Fibroblast of lung (primary cell): ENCODE results near the gene NIPAL1. TPM values are rescaled to one million over a fixed set of nuclear protein-coding genes. Genes with fewer than 3 reads are reported as not detected.
A peak's percentile ranks its signal among the peaks of the same experiment; 100 is the strongest.

Experiments used
- DNase-seq, 2 donors: peaks; one replicate each; pipeline versions ENCODE4 v3.0.0 to v3.0.0-alpha.2; 2010; ENCODE audit warnings: low read depth in 2 of 2
- H2AFZ ChIP-seq: 2 replicates; pipeline ENCODE4 v1.5.1; 2012; ENCODE audit warnings: low read length, control low read depth, inconsistent platforms
- H3K27ac ChIP-seq: 2 replicates; pipeline ENCODE4 v1.5.1; 2011; ENCODE audit warnings: low read length, control low read depth; ENCODE audit not compliant: insufficient read depth
- H3K27me3 ChIP-seq: 2 replicates; pipeline ENCODE4 v1.5.1; 2011; ENCODE audit warnings: mild to moderate bottlenecking, low read length; ENCODE audit not compliant: control insufficient read depth, insufficient read depth
- H3K36me3 ChIP-seq: 2 replicates; pipeline ENCODE4 v1.5.1; 2011; ENCODE audit warnings: low read length; ENCODE audit not compliant: control insufficient read depth, insufficient read depth
- H3K4me1 ChIP-seq: 2 replicates; pipeline ENCODE4 v1.5.1; 2011; ENCODE audit warnings: low read length; ENCODE audit not compliant: control insufficient read depth, insufficient read depth; ENCODE audit errors: extremely low read depth
- H3K4me2 ChIP-seq: 2 replicates; pipeline ENCODE4 v1.5.1; 2011; ENCODE audit warnings: low read length, control low read depth; ENCODE audit not compliant: insufficient read depth; ENCODE audit errors: extremely low read depth
- H3K4me3 ChIP-seq, 4 experiments: fragments of 200-600 bp in 1 of 4; sonication (generic) in 1 of 4; replicated peaks in 1 of 4; 2 replicates each; pipeline ENCODE4 v1.5.1; 2011 to 2016; ENCODE audit warnings: low read length in 4 of 4, low read depth in 3 of 4, mild to moderate bottlenecking in 3 of 4, control low read depth in 2 of 4, inconsistent platforms in 1 of 4, mixed read lengths in 1 of 4; ENCODE audit not compliant: insufficient read depth in 1 of 4; ENCODE audit errors: control extremely low read depth in 1 of 4
- H3K79me2 ChIP-seq: 2 replicates; pipeline ENCODE4 v1.5.1; 2012; ENCODE audit warnings: mild to moderate bottlenecking, low read length, inconsistent platforms; ENCODE audit not compliant: control insufficient read depth, insufficient read depth
- H3K9ac ChIP-seq: 2 replicates; pipeline ENCODE4 v1.5.1; 2011; ENCODE audit warnings: mild to moderate bottlenecking, low read length, control low read depth; ENCODE audit not compliant: insufficient read depth
- H3K9me3 ChIP-seq: 2 replicates; pipeline ENCODE4 v1.5.1; 2012; ENCODE audit warnings: low read depth, low read length; ENCODE audit not compliant: control insufficient read depth, insufficient read depth
- H4K20me1 ChIP-seq: 2 replicates; pipeline ENCODE4 v1.5.1; 2011; ENCODE audit warnings: low read length; ENCODE audit not compliant: control insufficient read depth, insufficient read depth; ENCODE audit errors: extremely low read depth
- EZH2 ChIP-seq: IDR thresholded peaks from 2 replicates; pipeline ENCODE4 v1.5.1; 2012; ENCODE audit warnings: low read length, control low read depth, mild to moderate bottlenecking; ENCODE audit errors: missing control alignments
- polyA plus RNA-seq, 2 donors: library from polyadenylated mRNA; depleted of rRNA in 1 of 2; stranded (reverse) in 1 of 2; unstranded in 1 of 2; fragments of >200 nt; gene quantifications; 2 replicates each; pipeline ENCODE4 v1.2.1, GENCODE V29; 2011 to 2012; ENCODE audit warnings: missing spikeins in 1 of 2
- total RNA-seq: library from RNA; depleted of rRNA; stranded (reverse); fragments of >200 nt; gene quantifications from 2 replicates; pipeline ENCODE4 v1.2.1, GENCODE V29; 2014
- TF ChIP-seq, protein P1 (sequence below), 2 donors: IDR thresholded peaks in 1 of 2; conservative IDR thresholded peaks in 1 of 2; 1 replicate in 1 of 2; 2 replicates in 1 of 2; pipeline ENCODE4 v1.5.1; 2011 to 2012; ENCODE audit warnings: low read length in 2 of 2, control low read depth in 1 of 2, inconsistent platforms in 1 of 2, low read depth in 1 of 2, mild to moderate bottlenecking in 1 of 2

Gene NIPAL1
- total and polyA plus RNA-seq, 2 donors (not counting 1 experiment from before 2014, with no cell fraction given) = under 0.01 to 0.45 TPM

DNA sequence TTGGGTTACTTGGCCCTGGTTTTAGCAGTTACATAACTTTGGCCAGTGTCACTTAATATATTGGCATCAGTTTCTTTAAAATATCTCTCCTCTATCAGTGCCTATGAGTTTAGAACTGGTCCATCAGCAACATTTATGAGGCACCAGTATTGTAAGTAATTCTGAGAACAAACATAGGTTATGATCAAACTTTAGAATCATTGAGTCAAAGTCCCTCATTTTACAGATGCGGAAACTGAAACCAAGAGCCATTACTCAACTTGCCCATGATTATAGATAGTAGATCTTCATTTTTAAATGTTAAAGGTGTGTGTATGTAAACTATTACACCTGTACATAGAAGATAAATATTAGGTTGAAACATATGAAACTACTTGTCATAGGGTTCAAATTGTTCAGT lies 4.5 kb downstream of the NIPAL1 start:
- no peak for DNase-seq
- Histone ChIP-seq H3K9ac (no peak overlapping the region), H3K4me1 (no peaks in the 10 kb centered on the region), H3K27ac (no peak overlapping the region), H3K4me2 (no peak overlapping the region), H3K9me3 (no peaks in the 10 kb centered on the region), H2AFZ (no peak overlapping the region), H3K27me3 (no peaks in the 10 kb centered on the region), H3K79me2 (no peaks in the 10 kb centered on the region), H3K4me3 (no peak overlapping the region), H4K20me1 (no peaks in the 10 kb centered on the region), H3K36me3 (no peaks in the 10 kb centered on the region)
- TF ChIP-seq, protein P1, sequence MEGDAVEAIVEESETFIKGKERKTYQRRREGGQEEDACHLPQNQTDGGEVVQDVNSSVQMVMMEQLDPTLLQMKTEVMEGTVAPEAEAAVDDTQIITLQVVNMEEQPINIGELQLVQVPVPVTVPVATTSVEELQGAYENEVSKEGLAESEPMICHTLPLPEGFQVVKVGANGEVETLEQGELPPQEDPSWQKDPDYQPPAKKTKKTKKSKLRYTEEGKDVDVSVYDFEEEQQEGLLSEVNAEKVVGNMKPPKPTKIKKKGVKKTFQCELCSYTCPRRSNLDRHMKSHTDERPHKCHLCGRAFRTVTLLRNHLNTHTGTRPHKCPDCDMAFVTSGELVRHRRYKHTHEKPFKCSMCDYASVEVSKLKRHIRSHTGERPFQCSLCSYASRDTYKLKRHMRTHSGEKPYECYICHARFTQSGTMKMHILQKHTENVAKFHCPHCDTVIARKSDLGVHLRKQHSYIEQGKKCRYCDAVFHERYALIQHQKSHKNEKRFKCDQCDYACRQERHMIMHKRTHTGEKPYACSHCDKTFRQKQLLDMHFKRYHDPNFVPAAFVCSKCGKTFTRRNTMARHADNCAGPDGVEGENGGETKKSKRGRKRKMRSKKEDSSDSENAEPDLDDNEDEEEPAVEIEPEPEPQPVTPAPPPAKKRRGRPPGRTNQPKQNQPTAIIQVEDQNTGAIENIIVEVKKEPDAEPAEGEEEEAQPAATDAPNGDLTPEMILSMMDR (conservative IDR thresholded peaks at IDR 0.05 in 1 of 2, IDR thresholded peaks at IDR 0.05 in 1 of 2; ENCODE audit: low read depth in 1 of 2, low read length in 2 of 2) = no peak
- TF ChIP-seq EZH2 = no peak

DNA sequence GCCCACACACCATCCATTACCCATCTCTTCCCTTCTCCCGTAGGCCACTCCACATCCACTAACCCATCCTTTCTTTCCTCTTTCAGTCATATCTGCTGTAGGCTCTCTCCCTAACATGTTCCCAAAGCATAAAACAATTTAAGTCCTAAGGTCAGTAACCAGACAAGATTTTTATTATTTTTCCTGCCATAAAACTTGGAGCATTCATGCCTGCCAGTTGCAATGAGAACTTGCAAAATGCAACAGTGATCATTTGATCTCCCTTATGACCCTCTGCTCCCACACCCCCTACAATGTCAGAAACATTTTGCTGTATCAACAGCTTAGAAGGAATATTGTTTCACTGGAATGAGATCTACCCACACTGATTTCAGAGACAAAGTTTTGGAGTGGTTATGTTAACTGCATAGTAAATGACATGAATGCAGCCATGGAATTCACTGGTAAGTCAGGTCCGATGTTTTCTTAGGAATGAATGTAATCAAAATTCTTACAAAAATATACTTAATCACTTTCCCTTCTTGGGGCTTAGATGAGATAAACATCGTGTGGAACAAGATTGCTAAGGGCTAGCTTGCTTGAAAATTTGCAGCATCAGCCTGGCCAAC lies 5.7 kb downstream of the NIPAL1 start:
- no peaks in the 10 kb centered on the region for H3K79me2 ChIP-seq
- no peak overlapping the region for H3K9ac ChIP-seq
- H3K27ac ChIP-seq = no peak overlapping the region
- H2AFZ ChIP-seq = no peak overlapping the region
- no peak overlapping the region for H3K4me2 ChIP-seq
- H4K20me1 ChIP-seq = no peaks in the 10 kb centered on the region
- H3K4me1 ChIP-seq = no peaks in the 10 kb centered on the region
- H3K4me3 ChIP-seq = no peak overlapping the region
- peak in 1 of 2 donors; percentile 68 for DNase-seq
- no peaks in the 10 kb centered on the region for H3K27me3 ChIP-seq
- no peaks in the 10 kb centered on the region for H3K9me3 ChIP-seq
- TF ChIP-seq, protein P1 (conservative IDR thresholded peaks at IDR 0.05 in 1 of 2, IDR thresholded peaks at IDR 0.05 in 1 of 2; ENCODE audit: low read depth in 1 of 2, low read length in 2 of 2) = no peak
- TF ChIP-seq EZH2 = no peak
- H3K36me3 ChIP-seq = no peaks in the 10 kb centered on the region

DNA sequence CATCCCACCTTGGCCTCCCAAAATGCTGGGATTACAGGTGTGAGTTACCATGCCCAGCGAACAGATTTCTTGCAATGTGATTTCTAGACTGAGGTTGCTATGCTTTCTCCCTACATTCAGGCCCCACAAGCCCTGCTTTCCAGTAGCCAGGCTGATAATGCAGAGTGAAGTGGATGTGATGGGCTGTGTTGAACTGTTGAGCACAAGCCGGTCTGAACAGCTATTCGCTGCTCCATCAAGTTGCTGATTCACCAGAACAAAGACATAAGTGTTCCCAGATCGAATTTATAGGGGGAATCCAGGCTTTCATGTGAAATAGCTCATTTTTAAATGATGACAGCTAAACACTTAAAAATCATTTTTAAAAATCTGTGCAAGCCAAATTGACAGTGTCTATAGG lies 8.0 kb downstream of the NIPAL1 start:
- Histone ChIP-seq H4K20me1 (no peaks in the 10 kb centered on the region), H2AFZ (no peak overlapping the region), H3K4me3 (no peak overlapping the region), H3K36me3 (no peaks in the 10 kb centered on the region), H3K27ac (no peak overlapping the region), H3K9me3 (no peaks in the 10 kb centered on the region), H3K4me1 (no peaks in the 10 kb centered on the region), H3K79me2 (no peaks in the 10 kb centered on the region), H3K9ac (no peak overlapping the region), H3K4me2 (no peak overlapping the region), H3K27me3 (no peaks in the 10 kb centered on the region)
- DNase-seq = no peak
- no peak for TF ChIP-seq EZH2
- TF ChIP-seq, protein P1 (conservative IDR thresholded peaks at IDR 0.05 in 1 of 2, IDR thresholded peaks at IDR 0.05 in 1 of 2; ENCODE audit: low read depth in 1 of 2, low read length in 2 of 2) = no peak
